Memory B cell (primary cell): ENCODE data around the gene OR52E1.
"Not testable (repeated sequence)": the region's sequence is repeated elsewhere in the genome, so short reads cannot be mapped to it uniquely, and the experiment has no call there.

ENCODE experiments used
- ATAC-seq: fragments of 150-1000 bp; cut with Tn5 transposase; 2 replicates; pipeline ENCODE4 v1.10.0; 2021; ENCODE audit warnings: low read depth, mild to moderate bottlenecking, moderate library complexity
- DNase-seq, 2 donors: peaks; one replicate each; pipeline ENCODE4 v3.0.0; 2022; ENCODE audit warnings: low spot score in 2 of 2
- H3K27ac Mint-ChIP-seq: one replicate; pipeline ENCODE4 v1.8.0; 2022; ENCODE audit warnings: mild to moderate bottlenecking, moderate library complexity, mixed read lengths
- H3K27me3 Mint-ChIP-seq: one replicate; pipeline ENCODE4 v1.8.0; 2022; ENCODE audit warnings: mixed read lengths
- H3K36me3 Mint-ChIP-seq: one replicate; pipeline ENCODE4 v1.8.0; 2022; ENCODE audit warnings: mild to moderate bottlenecking, mixed read lengths
- H3K4me1 Mint-ChIP-seq: one replicate; pipeline ENCODE4 v1.8.0; 2022; ENCODE audit warnings: mixed read lengths
- H3K4me3 Mint-ChIP-seq: one replicate; pipeline ENCODE4 v1.8.0; 2022; ENCODE audit warnings: mild to moderate bottlenecking, moderate library complexity, mixed read lengths
- H3K9me3 Mint-ChIP-seq: one replicate; pipeline ENCODE4 v1.8.0; 2022; ENCODE audit warnings: mixed read lengths

Gene OR52E1

DNA sequence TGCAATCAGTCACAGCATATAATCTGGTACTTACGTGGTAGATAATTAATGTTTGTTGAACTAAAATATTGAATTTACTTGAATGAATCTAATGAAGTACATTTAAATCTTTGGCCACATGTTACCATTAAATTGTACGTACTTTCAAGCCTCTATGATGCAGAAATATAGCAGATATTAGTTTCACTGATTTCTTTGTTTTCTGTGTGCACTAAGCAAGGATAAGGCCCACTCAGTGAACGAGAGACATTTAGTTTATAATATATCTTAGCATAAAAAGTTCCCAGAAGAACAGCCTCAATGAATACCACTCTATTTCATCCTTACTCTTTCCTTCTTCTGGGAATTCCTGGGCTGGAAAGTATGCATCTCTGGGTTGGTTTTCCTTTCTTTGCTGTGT lies at the start of gene OR52E1:
OR52E1 (plus strand) TSS at position 301 of the 400 bp plus-strand sequence.
- Mint-ChIP-seq H3K4me3 (no peak within 1 kb of the TSS), H3K27ac (no peak within 1 kb of the TSS), H3K9me3 (no peaks in the 10 kb centered on the region), H3K4me1 (no peaks in the 10 kb centered on the region), H3K36me3 (no peaks in the 10 kb centered on the region), H3K27me3 (peaks cover 3% of the 10 kb centered on the region)
- DNase-seq (no peak), ATAC-seq (no peak)

DNA sequence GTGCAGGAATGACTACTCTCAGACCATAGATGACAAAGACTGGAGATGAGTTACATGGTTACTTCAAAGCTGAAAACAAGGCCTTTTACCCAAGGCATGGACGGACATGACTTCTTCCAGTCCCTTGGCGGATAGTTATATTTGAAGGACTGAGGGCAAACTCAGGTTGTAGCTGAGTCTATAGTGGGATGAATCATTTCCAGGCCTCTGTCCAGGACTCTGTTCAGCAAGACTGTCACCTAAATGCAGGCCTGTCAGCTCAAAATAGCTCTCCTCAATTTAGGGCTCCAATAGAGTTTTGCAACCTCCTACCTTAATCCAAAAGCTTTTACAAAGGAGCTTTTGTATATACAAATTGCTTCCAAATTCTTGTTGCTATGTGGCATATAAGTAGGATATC lies 47.4 kb upstream of the OR52E1 start:
- Mint-ChIP-seq H3K4me3 (no peak overlapping the region), H3K36me3 (peaks cover 5% of the 10 kb centered on the region), H3K9me3 (peaks cover 18% of the 10 kb centered on the region), H3K27ac (no peak overlapping the region), H3K4me1 (no peaks in the 10 kb centered on the region), H3K27me3 (no peaks in the 10 kb centered on the region)
- no peak for DNase-seq
- ATAC-seq, result no peak

DNA sequence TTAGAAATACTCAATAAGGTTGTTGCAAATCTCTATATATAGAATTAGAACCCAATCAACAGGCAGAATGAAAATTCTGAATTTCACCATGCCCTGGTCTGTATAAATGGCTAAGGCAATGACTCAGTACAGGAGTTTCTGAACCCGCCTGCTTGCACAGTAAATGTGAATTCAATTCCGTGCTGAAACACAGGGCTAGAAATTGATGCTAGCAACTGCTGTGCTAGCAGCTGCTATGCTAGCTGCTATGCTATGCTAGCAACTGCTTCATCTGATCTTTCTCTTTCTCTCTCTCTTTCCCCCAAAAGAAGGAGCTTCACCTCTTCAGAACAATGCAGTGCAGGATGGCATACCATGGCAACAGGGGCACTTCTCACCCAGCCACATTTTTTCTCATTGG lies 32.7 kb upstream of the OR52E1 start:
- ATAC-seq (no peak), DNase-seq (no peak)
- no peaks in the 10 kb centered on the region for H3K4me1 Mint-ChIP-seq
- no peaks in the 10 kb centered on the region for H3K9me3 Mint-ChIP-seq
- no peaks in the 10 kb centered on the region for H3K36me3 Mint-ChIP-seq
- no peaks in the 10 kb centered on the region for H3K27me3 Mint-ChIP-seq
- H3K4me3 Mint-ChIP-seq, result no peak overlapping the region
- H3K27ac Mint-ChIP-seq, result no peak overlapping the region

GRCh38 chr11:5037926-5038325 lies 31.4 kb upstream of the OR52E1 start:
- peaks cover 2% of the 10 kb centered on the region for H3K27me3 Mint-ChIP-seq
- no peaks in the 10 kb centered on the region for H3K4me1 Mint-ChIP-seq
- no peak for ATAC-seq
- no peaks in the 10 kb centered on the region for H3K36me3 Mint-ChIP-seq
- no peak for DNase-seq
- no peaks in the 10 kb centered on the region for H3K9me3 Mint-ChIP-seq
- H3K4me3 Mint-ChIP-seq, result no peak overlapping the region
- no peak overlapping the region for H3K27ac Mint-ChIP-seq

DNA sequence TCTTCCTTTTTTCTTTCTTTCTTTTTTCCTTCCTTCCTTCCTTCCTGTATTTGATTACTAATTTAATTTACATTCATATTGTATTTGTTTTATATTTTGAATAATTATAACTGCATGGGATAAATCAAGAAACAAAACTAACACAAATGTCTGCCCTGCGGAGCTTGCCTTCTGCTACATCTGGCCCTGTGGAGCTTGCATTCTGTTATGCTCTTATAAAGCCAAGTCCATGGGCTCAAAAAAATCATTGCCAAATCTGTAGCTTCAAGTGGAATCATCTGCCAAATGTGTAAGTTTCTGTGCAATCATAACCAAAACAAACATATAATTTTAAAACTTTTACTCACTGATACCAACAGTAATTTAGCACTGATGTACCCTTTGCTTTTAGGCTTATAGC lies 31.0 kb upstream of the OR52E1 start:
- H3K27ac Mint-ChIP-seq, result no peak overlapping the region
- no peak for DNase-seq
- ATAC-seq, result no peak
- no peaks in the 10 kb centered on the region for H3K9me3 Mint-ChIP-seq
- peaks cover 2% of the 10 kb centered on the region for H3K27me3 Mint-ChIP-seq
- H3K36me3 Mint-ChIP-seq, result no peaks in the 10 kb centered on the region
- no peak overlapping the region for H3K4me3 Mint-ChIP-seq
- no peaks in the 10 kb centered on the region for H3K4me1 Mint-ChIP-seq

GRCh38 chr11:5040876-5041275 lies 28.5 kb upstream of the OR52E1 start:
- Mint-ChIP-seq H3K27ac (no peak overlapping the region), H3K4me3 (no peak overlapping the region), H3K4me1 (no peaks in the 10 kb centered on the region), H3K36me3 (no peaks in the 10 kb centered on the region), H3K9me3 (no peaks in the 10 kb centered on the region), H3K27me3 (peaks cover 2% of the 10 kb centered on the region)
- no peak for DNase-seq
- ATAC-seq, result no peak

GRCh38 chr11:5042091-5042490 lies 27.3 kb upstream of the OR52E1 start:
- Mint-ChIP-seq H3K4me1 (no peaks in the 10 kb centered on the region), H3K9me3 (no peaks in the 10 kb centered on the region)

DNA sequence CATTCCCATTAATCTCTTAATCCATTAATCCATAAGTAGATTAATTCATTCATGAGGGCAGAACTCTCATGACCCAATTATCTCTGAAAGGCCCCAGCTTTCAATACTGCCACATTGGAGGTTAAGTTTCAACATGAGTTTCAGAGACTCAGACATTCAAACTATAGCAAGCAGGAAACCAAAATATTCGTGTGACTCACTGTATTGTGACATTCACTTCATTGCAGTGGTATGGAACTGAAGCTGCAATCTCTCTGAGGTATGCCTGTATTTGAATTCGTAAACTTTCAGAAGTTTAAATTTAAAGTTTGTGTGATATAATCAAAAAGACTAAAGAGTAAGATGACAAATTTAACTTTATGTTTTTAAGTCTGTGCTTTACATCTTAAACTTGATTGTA lies 26.0 kb upstream of the OR52E1 start:
- ATAC-seq (no peak), DNase-seq (no peak)
- Mint-ChIP-seq H3K9me3 (no peaks in the 10 kb centered on the region), H3K4me3 (no peak overlapping the region), H3K27ac (no peak overlapping the region), H3K36me3 (no peaks in the 10 kb centered on the region), H3K27me3 (peaks cover 2% of the 10 kb centered on the region), H3K4me1 (no peaks in the 10 kb centered on the region)

More at GRCh38 chr11:5042091-5042490, 27.3 kb upstream of the OR52E1 start:
- H3K36me3 Mint-ChIP-seq, result no peaks in the 10 kb centered on the region
- peaks cover 2% of the 10 kb centered on the region for H3K27me3 Mint-ChIP-seq
- no peak for DNase-seq
- no peak for ATAC-seq
- H3K4me3 Mint-ChIP-seq, result no peak overlapping the region
- no peak overlapping the region for H3K27ac Mint-ChIP-seq

GRCh38 chr11:5046226-5046625 lies 23.1 kb upstream of the OR52E1 start, which contains the start of gene OR52J3:
Gene OR52J3, plus strand, starts transcription at chr11:5046526. Its CDS starts 0 bp downstream, at chr11:5046526.
- H3K4me3 Mint-ChIP-seq, result no peak within 1 kb of the TSS
- H3K27ac Mint-ChIP-seq, result no peak within 1 kb of the TSS
- DNase-seq (no peak), ATAC-seq (no peak)
- no peaks in the 10 kb centered on the region for H3K36me3 Mint-ChIP-seq
- H3K4me1 Mint-ChIP-seq, result no peaks in the 10 kb centered on the region
- H3K9me3 Mint-ChIP-seq, result no peaks in the 10 kb centered on the region
- peaks cover 2% of the 10 kb centered on the region for H3K27me3 Mint-ChIP-seq

DNA sequence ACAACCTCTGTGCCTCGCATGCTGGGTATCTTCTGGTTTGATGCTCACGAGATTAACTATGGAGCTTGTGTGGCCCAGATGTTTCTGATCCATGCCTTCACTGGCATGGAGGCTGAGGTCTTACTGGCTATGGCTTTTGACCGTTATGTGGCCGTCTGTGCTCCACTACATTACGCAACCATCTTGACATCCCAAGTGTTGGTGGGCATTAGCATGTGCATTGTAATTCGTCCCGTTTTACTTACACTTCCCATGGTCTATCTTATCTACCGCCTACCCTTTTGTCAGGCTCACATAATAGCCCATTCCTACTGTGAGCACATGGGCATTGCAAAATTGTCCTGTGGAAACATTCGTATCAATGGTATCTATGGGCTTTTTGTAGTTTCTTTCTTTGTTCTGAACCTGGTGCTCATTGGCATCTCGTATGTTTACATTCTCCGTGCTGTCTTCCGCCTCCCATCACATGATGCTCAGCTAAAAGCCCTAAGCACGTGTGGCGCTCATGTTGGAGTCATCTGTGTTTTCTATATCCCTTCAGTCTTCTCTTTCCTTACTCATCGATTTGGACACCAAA lies 22.5 kb upstream of the OR52E1 start:
- Mint-ChIP-seq H3K27ac (no peak overlapping the region), H3K9me3 (no peaks in the 10 kb centered on the region), H3K4me3 (no peak overlapping the region), H3K4me1 (no peaks in the 10 kb centered on the region), H3K36me3 (no peaks in the 10 kb centered on the region), H3K27me3 (peaks cover 2% of the 10 kb centered on the region)
- ATAC-seq (no peak), DNase-seq (no peak)

DNA sequence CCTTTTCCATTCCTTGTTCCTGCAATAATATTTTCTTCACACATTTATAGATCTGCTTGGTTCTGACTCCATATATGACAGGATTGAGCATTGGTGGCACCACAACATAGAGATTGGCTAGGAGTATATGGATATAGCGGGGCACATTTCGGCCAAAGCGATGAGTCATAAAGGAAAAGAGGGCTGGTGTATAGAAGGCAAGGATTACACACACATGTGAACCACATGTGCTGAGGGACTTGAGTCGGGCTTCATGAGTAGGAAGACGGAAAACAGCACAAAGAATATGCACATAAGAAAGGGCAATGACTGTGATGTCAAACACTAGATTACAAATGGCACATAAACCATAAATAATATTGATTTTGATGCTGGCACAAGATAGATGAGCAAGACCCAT lies 10.7 kb upstream of the OR52E1 start:
- not testable (repeated sequence) for H3K4me3 Mint-ChIP-seq, H3K4me1 Mint-ChIP-seq, H3K36me3 Mint-ChIP-seq, DNase-seq, H3K27ac Mint-ChIP-seq, H3K9me3 Mint-ChIP-seq, ATAC-seq, H3K27me3 Mint-ChIP-seq

GRCh38 chr11:5059391-5059790 lies 10.0 kb upstream of the OR52E1 start, which contains the start of gene OR52E2:
Gene OR52E2, minus strand, starts transcription at chr11:5059627. Its CDS starts 0 bp downstream, at chr11:5059627.
- Mint-ChIP-seq H3K4me1 (no peaks in the 10 kb centered on the region), H3K27ac (no peak within 1 kb of the TSS), H3K36me3 (no peaks in the 10 kb centered on the region), H3K27me3 (peaks cover 10% of the 10 kb centered on the region), H3K4me3 (no peak within 1 kb of the TSS), H3K9me3 (peaks cover 4% of the 10 kb centered on the region)
- DNase-seq, result no peak
- ATAC-seq, result no peak

DNA sequence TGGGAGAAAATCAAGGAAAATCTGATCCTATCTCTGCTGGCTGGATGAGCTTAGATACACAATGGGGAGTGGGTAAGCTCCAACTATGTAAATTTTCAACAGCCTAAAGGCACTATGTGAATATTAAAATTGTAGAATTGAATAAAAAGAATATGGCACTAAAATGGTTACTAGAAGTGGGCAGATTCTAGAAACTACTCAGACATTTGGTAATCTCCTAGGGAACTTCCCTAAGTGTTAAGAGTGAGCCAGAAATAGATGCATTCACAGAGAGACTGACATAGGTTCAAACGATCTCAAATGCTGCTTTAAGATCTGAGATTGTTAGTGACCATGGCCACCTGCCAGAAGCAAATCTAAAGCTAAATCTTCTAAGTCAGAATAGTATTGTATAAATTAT lies 4.3 kb upstream of the OR52E1 start:
- no peak for DNase-seq
- no peak for ATAC-seq
- no peaks in the 10 kb centered on the region for H3K4me1 Mint-ChIP-seq
- H3K4me3 Mint-ChIP-seq, result no peak overlapping the region
- no peaks in the 10 kb centered on the region for H3K9me3 Mint-ChIP-seq
- peaks cover 3% of the 10 kb centered on the region for H3K27me3 Mint-ChIP-seq
- no peak overlapping the region for H3K27ac Mint-ChIP-seq
- H3K36me3 Mint-ChIP-seq, result no peaks in the 10 kb centered on the region

DNA sequence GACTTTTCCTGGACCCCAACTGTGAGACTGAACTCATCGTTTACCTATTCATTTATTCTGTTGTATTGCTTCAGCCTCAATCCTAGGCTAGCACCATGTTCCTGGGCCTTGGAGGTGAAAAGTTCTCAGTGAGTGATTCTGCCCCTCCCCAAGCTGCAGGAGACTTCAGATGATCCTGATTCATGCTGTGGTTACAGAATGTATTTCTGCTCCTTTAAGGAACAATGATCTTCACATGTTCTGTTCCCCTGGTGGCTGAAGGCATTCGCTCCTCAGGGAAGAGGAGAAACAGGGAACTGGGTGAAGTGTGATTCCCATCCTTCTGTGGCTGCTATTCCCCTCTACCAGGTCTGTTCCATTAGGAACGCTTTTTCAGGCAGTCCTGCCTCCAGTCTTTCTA lies 2.4 kb downstream of the OR52E1 start:
- ATAC-seq (no peak), DNase-seq (no peak)
- H3K4me3 Mint-ChIP-seq, result no peak overlapping the region
- H3K27me3 Mint-ChIP-seq, result peaks cover 7% of the 10 kb centered on the region
- no peaks in the 10 kb centered on the region for H3K36me3 Mint-ChIP-seq
- no peaks in the 10 kb centered on the region for H3K9me3 Mint-ChIP-seq
- no peaks in the 10 kb centered on the region for H3K4me1 Mint-ChIP-seq
- H3K27ac Mint-ChIP-seq, result no peak overlapping the region

DNA sequence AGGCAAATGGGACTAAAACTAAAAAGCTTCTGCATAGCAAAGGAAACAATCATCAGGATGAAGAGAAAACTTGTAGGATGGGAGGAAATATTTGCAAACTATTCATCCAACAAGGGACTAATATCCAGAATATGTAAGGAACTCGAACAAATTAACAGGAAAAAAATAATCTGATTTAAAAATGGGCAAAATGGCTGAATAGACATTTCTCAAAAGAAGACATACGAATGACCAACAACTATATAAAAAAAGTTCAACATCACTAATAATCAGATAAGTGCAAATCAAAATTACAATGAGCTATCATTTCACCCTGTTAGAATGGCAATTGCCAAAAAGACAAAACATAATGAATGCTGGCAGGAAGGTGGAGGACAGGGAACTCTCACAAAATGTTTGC lies 12.0 kb downstream of the OR52E1 start:
- H3K27ac Mint-ChIP-seq, result no peak overlapping the region
- no peak overlapping the region for H3K4me3 Mint-ChIP-seq
- ATAC-seq (no peak), DNase-seq (no peak)
- no peaks in the 10 kb centered on the region for H3K36me3 Mint-ChIP-seq
- peaks cover 4% of the 10 kb centered on the region for H3K27me3 Mint-ChIP-seq
- H3K9me3 Mint-ChIP-seq, result no peaks in the 10 kb centered on the region
- H3K4me1 Mint-ChIP-seq, result no peaks in the 10 kb centered on the region
